CD4-positive, alpha-beta T cell treated with Interleukin-15 for 1 hour (primary cell): ENCODE data around the gene ADAM20.
"Not testable (repeated sequence)": the region's sequence is repeated elsewhere in the genome, so short reads cannot be mapped to it uniquely, and the experiment has no call there.

Source experiments
- DNase-seq: peaks from one replicate; pipeline ENCODE4 v3.0.0-alpha.2; 2020

Gene ADAM20

DNA sequence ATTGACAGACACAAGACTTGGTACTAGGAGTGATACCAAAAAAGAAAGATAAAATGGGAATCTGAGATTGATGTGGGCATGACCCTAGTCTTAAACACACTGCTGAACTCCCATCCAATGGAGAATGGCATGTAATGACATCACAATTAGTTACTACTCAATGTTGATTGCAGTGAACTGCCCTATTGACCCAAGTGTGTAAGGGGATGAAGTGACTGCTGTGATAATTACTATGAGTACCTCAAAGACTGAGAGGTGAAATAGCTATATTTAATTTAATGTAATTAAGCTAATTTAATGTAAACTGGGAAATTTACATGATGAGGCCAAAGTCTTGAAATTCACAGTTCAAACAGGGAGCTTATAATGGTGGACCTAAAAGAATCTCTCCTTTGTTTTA is at the start of gene ADAM20:
TSS of gene ADAM20 (minus strand) at position 101 of the 400 bp plus-strand sequence. CDS start 10,247 bp downstream, outside the sequence.
- no peak for DNase-seq

DNA sequence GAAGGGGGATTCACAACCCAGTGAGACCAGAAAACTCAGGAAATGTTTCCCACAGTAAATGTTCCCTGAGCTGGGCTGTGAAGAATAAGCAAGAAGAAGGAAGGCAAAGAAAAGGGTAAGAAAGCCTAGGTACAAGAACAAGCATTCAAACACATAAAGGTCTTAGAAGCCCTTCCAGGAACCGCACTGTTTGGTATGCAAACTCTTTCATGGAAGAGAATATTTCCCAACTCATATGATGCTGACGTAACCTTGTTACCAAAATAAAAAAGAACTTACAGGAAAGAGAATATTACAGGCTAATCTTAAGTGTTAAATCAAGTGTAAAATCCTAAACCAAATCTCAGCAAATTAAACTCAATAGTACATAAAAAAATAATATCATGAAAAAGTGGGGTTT is 42.1 kb upstream of the ADAM20 start:
- DNase-seq, result no peak

DNA sequence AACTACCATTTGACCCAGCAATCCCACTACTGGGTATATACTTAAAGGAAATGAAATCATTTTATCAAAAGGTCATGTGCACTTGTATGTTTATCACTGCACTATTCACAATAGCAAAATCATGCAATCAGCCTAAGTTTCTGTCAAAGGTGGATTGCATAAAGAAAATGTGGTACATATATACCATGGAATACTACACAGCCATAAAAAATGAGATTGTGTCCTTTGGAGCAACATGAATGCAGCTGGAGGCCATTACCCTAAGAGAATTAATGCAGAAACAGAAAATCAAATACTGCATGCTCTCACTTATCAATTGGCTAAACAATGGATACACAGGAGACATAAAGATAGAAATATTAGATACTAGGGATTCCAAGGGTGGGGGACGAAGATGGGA is 38.2 kb upstream of the ADAM20 start:
- DNase-seq, result no peak

DNA sequence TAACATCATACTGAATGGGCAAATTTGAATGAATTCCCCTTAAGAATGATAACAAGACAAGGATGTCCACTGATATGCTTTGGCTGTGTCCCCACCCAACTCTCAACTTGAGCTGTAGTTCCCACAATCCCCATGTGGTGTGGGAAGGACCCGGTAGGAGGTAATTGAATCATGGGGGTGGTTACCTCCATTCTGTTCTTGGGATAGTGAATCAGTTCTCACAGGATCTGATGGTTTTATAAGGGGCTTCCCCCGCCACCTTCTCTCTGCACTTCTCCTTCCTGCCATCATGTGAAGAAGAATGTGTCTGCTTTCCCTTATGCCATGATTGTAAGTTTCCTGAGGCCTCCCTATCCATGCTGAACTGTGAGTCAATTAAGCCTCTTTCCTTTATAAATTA is 36.3 kb upstream of the ADAM20 start:
- DNase-seq, result no peak

DNA sequence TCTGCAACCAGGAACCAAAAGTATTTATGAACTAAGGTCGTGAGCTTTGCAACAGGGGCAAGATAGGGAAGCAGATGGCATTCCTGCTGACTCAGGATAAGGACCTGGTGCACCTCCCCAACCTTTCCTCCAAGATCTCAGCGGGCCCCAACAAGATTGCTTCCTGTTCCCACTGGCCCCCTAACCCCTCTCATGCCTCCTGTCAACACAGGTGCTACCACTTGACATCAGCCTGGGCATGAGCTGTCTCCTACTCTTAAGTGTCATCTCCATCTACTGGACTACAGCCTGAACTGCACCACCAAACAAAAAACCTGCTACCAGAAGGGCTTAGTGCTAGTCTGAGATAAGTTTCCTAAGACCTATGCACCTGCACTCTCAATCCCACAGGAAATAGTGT is 33.0 kb upstream of the ADAM20 start:
- no peak for DNase-seq

DNA sequence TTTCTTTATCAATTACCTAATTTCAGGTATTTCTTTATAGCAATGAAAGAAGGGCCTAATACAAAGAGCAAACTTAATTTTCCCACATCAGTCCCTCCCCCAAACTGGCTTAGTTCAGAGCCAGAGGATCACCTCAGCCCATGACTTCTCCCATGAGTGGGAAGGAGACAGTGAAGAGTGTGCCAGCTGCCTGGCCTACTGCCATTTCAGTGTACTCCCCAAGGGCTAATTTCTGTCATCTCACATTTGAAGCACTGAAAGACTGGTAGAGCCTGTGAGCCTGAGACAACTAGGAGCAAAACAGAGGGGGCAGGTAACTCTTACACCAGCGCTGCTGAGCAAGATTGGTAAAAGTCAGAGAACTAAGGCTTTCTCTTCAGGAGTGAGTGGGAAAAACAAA is 29.1 kb upstream of the ADAM20 start:
- no peak for DNase-seq

DNA sequence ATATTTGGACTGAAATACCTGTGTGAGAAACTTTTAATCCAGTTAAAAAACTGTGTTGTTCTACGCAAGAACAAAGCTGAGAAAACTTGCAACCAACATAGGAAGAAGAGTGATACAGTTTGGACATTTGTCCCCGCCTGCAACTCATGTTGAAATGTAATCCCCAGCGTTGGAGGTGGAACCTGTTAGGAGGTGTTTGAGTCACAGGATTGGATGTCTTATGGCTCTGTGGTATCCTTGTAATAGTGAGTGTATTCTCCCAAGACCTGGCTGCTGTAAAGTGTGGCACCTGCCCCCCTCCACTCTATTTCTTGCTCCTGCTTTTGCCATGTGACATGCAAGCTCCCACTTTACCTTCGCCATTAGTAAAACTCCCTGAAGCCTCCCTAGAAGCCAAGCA is 28.6 kb upstream of the ADAM20 start:
- DNase-seq, result no peak

DNA sequence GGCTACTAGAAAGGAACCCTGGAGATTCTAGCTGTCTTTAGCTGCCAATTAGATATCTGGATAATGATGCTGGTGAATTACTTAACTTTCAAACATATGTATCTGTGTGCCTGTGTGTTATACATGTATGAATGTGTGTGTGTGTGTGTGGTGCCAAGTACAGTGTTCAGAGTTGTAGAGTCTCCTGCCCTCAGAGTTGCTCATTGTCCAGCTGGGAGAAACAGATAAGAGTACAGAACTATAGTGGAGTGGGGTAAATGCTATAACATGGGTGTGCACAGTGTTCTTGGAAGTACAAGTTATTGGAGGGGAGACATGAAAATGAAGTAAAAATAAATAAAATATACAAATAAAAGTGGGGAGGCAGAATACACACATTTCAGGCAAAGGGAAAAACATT is 23.6 kb upstream of the ADAM20 start:
- no peak for DNase-seq

DNA sequence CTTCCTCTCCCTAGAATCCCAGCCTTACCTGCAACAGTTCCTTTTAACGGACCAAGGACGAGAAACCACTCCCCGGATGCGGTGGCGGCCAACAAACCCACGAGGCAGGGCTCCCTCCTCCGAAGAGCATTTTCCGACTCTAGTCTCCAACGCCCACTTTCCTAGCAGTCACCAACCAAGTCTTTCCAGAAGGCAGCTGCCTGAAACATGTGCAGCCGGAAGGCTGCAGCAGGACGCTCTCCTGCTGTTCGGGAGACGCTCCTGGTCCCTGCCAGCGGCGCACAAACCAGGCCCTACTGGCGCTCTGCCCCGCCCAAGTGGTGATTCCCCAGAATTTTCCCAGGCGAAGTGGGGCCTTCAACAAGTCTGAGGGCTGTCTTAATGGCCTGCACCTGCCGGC is 21.1 kb upstream of the ADAM20 start:
- DNase-seq, result no peak

DNA sequence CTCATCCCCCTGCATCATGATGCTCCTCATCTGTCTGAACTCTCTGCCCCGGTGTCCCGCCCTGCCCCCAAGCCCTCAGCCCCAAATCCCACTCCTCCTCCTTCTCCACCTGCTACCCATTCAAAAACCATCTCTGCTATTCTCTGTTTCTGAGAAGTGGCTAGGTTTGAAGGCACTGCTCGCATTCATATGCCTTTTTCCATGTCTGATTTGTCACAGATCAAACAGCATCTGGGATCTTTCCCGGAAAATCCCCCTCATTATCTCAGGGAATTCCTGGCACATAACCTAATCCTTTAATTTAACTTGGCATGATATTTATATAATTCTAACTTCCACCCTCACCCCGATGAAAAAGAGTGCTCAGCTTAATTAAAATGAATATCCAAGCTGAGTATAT is 3.3 kb upstream of the ADAM20 start:
- DNase-seq, result no peak

DNA sequence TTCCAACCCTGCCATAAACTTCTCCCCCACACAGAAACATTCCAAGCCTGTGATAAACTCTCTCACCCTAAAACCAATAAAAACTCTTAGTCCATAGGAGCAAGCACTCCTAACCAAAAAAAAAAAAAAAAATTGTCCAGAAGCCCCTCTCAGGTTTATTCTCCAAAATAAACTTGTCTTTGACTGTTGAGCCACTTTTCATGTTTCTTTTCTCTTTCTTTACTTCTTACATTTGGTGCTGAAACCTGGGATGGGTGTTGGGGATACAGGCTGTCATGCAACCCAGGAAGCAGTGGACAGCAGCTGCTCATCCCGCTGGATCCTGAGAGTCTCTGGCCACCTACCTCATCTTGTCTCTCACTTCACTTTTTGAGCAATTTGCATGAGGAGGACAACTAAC is 2.0 kb upstream of the ADAM20 start:
- DNase-seq, result no peak

DNA sequence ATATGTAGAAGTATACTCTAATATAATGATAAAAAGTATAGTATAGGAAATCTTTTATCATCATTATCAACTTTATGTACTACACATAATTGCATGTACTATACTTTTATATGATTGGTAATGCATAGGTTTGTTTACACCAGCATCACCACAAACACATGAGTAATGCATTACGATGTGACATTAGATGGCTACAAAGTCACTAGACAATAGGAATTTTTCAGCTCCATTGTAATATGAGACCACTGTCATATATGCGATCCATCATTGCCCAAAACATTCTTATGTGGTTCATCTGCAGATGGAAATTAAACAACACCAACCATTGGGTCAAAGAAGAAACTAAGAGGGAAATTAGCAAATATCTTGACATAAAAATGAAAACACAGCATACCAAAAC is 4.4 kb downstream of the ADAM20 start:
- DNase-seq, result no peak

DNA sequence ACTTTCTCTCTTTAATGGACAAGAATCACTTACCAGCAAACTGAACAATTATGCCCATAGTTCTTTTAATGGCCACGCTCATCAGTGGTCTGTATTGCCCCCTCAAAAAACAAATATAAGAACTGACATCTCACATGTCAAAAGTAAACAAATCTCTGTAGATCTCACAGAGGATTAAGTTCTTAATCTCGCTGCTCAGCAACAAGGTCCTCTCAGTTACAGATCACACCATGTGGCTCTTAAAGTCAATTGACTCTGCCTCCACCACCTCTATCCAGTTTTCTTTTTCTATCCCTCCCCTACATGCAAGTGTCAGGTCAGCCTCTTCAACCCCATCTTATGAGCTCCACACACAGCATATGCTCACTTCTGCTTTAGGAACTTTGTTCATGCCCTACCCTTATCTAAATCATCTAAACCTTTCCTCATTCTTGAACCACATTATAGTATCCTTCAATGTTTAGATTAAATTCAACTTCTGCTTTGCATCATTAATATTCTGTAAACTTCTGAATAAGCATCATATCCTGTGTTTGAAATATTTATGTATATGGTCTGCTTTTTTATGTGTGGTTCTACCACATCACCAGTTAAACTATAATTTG is 7.2 kb downstream of the ADAM20 start:
- no peak for DNase-seq

DNA sequence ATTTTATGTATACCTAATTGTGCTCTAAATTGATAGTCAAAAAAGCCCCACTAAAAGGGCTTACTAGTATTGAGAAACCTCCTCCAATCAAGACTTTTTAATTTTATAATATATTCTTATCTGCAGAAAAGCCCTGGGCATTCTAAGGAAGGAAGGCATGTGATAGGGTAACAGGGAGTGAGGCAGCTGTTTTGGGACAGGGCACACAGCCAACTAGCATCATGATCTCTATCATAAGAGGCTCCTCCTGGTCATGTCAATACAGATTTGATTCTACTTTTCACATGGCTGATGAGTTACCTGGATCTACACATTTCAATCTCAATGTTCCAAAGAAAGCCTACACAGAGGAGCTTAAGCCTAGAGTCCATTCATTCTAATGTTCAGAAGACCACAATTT is 9.1 kb downstream of the ADAM20 start:
- no peak for DNase-seq

DNA sequence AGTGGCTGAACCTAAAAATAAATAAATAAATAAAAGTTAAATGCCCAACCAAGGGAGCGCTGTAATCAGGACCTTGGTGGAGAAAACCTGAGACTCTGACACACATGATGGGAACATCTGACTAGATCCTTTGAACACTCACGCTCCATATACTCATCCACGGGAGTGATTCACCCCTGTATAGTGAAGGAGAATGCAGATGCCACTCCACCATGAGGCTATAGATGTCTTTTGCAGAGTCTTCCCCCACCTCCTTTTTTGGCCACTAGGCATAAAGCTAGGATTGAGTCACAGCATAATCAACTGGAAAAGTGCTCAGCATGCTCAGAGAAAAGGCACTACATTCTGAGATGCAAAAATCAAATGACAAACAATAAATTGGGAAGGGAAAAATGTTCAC is 19.0 kb downstream of the ADAM20 start:
- DNase-seq, result no peak

DNA sequence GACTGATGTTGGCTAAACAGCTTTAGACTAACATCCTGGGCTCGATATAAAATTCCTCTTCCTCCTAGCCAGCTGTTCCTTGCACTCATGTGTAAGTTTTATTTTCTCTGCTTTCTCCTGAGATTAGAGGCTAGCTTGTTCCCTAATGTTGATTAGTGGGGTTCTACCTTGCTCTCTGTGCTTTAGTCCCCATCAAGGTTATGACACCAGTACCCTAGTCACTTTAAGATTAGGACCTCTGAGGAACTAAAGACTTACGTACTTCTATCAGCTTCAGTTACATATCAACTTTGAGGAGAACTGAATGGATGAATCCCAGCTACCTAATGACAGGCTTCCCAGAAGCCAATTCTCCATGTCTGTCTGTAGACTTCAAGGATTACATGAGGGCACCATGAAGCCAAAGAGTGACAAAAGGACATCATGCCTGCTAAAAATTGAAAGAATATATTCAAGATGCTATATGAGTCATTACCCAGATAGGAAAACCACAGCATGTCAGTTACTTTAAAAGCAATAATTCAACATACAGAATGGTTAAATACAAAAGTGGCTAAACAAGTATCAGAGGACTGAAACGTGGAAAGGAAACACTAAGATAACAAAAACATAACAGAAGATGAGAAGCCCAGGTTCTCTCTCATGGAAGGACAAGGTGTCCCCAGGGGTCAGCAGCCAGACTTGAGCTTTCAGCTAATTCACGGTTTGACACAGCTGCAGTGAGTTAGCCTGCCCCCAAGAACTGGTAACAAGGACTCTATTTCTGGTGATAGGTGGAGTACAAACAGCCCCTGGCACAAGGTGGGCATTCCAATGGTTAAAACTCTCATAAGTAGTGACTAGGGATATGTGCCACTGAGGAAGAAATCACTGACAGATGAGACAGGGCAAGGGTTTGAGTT is 20.4 kb downstream of the ADAM20 start:
- no peak for DNase-seq

DNA sequence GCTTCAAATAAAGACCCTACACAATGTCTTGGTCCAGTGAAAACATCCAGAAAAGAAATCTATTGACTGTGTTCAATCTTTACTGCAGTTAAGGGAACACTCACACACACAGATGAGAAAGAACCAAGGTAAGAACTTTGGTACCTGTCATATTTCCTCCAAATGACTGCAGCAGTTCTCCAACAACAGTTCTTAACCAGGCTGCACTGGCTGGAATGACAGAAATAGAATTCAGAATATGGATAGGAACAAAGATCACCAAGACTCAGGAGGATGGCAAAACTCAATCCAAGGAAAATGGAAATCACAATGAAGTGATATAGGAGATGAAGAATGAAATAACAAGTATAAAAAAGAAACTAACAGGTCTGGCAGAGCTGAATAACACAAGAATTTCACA is 36.6 kb downstream of the ADAM20 start:
- DNase-seq, result no peak

DNA sequence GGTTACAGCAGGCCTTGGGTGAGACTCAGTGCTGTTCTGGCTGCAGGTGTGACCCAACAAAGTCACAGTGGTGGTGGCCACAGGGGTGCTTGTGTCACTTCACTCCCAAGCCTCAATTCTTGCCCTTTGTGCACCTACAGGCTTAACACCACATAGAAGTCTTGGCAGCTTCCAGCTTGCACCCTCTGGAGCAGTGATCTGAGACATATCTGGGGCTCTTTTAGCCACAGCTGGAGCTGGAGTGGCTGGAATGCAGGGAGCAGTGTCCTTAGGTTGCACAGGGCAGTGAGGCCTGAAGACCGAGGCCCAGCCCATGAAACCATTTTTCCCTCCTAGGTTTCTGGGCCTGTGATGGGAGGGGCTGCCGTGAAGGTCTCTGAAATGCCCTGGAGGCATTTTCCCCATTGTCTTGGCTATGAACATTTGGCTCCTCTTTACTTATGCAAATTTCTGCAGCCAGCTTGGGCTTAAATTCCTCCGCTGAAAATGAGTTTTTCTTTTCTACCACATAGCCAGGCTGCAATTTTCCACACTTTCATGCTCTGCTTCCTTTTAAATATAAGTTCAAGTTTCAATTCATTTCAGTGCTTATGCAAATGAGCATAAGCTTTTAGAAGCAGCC is 45.1 kb downstream of the ADAM20 start:
- DNase-seq, result no peak

DNA sequence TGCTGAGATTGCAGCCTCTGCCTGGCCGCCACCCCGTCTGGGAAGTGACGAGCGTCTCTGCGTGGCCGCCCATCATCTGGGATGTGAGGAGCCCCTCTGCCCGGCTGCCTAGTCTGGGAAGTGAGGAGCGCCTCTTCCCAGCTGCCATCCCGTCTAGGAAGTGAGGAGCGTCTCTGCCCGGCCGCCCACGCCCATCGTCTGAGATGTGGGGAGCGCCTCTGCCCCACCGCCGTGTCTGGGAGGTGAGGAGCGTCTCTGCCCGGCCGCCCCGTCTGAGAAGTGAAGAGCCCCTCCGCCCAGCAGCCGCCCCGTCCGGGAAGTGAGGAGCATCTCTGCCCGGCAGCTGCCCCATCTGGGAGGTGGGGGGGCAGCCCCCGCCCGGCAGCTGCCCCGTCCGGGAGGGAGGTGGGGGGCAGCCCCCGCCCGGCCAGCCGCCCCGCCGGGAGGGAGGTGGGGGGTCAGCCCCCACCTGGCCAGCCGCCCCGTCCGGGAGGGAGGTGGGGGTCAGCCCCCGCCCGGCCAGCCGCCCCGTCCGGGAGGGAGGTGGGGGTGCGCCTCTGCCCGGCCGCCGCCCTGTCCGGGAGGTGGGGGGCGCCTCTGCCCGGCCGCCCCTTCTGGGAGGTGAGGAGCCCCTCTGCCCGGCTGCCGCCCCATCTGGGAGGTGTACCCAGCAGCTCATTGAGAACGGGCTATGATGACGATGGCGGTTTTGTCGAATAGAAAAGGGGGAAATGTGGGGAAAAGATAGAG is 57.3 kb downstream of the ADAM20 start:
- not testable (repeated sequence) for DNase-seq

DNA sequence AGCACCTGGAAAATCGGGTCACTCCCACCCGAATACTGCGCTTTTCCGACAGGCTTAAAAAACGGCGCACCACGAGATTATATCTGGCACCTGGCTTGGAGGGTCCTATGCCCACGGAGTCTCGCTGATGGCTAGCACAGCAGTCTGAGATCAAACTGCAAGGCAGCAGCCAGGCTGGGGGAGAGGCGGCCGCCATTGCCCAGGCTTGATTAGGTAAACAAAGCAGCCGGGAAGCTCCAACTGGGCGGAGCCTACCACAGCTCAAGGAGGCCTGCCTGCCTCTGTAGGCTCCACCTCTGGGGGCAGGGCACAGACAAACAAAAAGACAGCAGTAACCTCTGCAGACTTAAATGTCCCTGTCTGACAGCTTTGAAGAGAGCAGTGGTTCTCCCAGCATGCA is 59.3 kb downstream of the ADAM20 start:
- DNase-seq, result not testable (repeated sequence)

DNA sequence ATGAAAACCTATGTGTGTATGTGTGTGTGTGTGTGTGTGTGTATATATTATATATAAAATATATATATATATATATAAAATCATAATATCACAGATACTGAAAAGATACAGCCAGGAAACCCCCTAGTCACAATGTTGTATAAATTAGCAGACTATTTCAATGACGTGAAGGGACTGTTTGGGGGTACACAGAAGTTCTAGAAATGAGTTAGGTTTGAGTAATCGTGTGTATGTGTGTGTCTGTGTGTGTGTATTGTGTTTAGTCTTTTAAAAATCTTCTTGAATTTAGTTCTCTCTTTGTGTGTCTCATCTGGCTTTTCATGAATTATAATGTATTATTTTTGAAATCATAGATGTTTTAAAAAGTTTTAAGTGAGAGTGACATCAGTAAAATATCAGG is 61.0 kb downstream of the ADAM20 start:
- DNase-seq, result no peak
